Psoas muscle (tissue), 8 donors: ENCODE measurements around the gene RRP1B. TPM values are rescaled to one million over a fixed set of nuclear protein-coding genes. Genes with fewer than 3 reads are reported as not detected.

ENCODE experiments used
- ATAC-seq, 4 donors: fragments of 200-7000 bp; cut with Tn5 transposase; one replicate each; pipeline ENCODE4 v1.9.1; 2020; ENCODE audit warnings: moderate library complexity in 3 of 4, mild to moderate bottlenecking in 2 of 4
- DNase-seq, 2 donors: peaks; one replicate each; pipeline ENCODE4 v3.0.0-alpha.2; 2020
- H3K27ac ChIP-seq: fragments of 200-600 bp; one replicate; pipeline ENCODE4 v1.8.0; 2022
- H3K27me3 ChIP-seq, 3 donors: fragments of 200-600 bp in 1 of 3; one replicate each; pipeline versions ENCODE4 v1.6.1 to v1.8.0; 2013 to 2022; ENCODE audit warnings: low read length in 2 of 3, mild to moderate bottlenecking in 2 of 3, moderate library complexity in 1 of 3; ENCODE audit not compliant: insufficient read depth in 3 of 3
- H3K36me3 ChIP-seq, 2 donors: fragments of 200-600 bp in 1 of 2; one replicate each; pipeline versions ENCODE4 v1.6.1 to v1.8.0; 2013 to 2022; ENCODE audit warnings: low read depth in 1 of 2, mild to moderate bottlenecking in 1 of 2, moderate library complexity in 1 of 2; ENCODE audit not compliant: insufficient read depth in 1 of 2
- H3K4me1 ChIP-seq: fragments of 200-600 bp; one replicate; pipeline ENCODE4 v1.8.0; 2022
- H3K4me3 ChIP-seq: fragments of 200-600 bp; one replicate; pipeline ENCODE4 v1.8.0; 2022; ENCODE audit warnings: mild to moderate bottlenecking
- H3K9me3 ChIP-seq: fragments of 200-600 bp; one replicate; pipeline ENCODE4 v1.8.0; 2022
- CTCF ChIP-seq: fragments of 200-600 bp; IDR thresholded peaks from one replicate; pipeline ENCODE4 v1.8.0; 2022; ENCODE audit warnings: antibody characterized with exemption
- WGBS, 3 donors: extraction: QIAGEN DNeasy Blood & Tissue Kit; methylation state at CpG; one replicate each; pipeline versions ENCODE4 v1.1.6 to v1.1.7; 2013; 5-methylcytosine and 5-hydroxymethylcytosine counted together
- intact Hi-C, 2 donors: fragments of 100-400 bp; cut with DNase I; formaldehyde crosslinking; loops; one replicate each; pipeline versions ENCODE4 v1.11.0 to v1.14.2; 2022
- polyA plus RNA-seq, 3 donors: library from polyadenylated mRNA; stranded (reverse); fragments of 200-250 nt; gene quantifications; one replicate each; pipeline ENCODE4 v1.2.3, GENCODE V29; 2013
- total RNA-seq, 4 donors: library from RNA; stranded (reverse); fragmentation: NEBNext Ultra II Directional in 2 of 4; extraction: Animal tissue kit (Norgen Biotek cat#: 25700) in 2 of 4; gene quantifications; one replicate each; pipeline versions ENCODE4 v1.2.1 to v1.2.4, GENCODE V29; 2021 to 2023
- donor health status: healthy with polysubstance abuse.
- donor health status: DM: no; HTN: no; CAD: no; lungs with moderate emphysema.
- donor health status: Bipolar disorder and iron deficiency.
- donor health status: healthy.
- donor health status: DM: yes; HTN: yes; CAD: no.
- donor health status: DM: no; HTN: no; CAD: no.
- donor health status: DM: no; HTN: no; CAD: no.
- donor health status: DM: yes; HTN: yes; CAD: no.

Gene RRP1B
- total and polyA plus RNA-seq, 7 donors: 6.0 to 21.6 (median 20.2) TPM

- no peak for ATAC-seq
- intact Hi-C loops: no loop called here
- TF ChIP-seq CTCF: no peak
Measured at GRCh38 chr21:43741423-43742096, 82.2 kb downstream of the RRP1B start.

GRCh38 chr21:43743947-43744346 lies 84.6 kb downstream of the RRP1B start:
- Histone ChIP-seq H3K9me3 (no peaks in the 10 kb centered on the region), H3K27ac (no peak overlapping the region), H3K4me1 (no peaks in the 10 kb centered on the region), H3K36me3 (peaks cover 3 to 57% of the 10 kb centered on the region in 2 donors), H3K27me3 (no peaks in the 10 kb centered on the region), H3K4me3 (no peak overlapping the region)
- no peak for TF ChIP-seq CTCF
- WGBS, 3 donors: 95 to 97% (median 96%) methylated on average over 8 of the region's 8 CpGs
- ATAC-seq (peak in 1 of 4 donors; percentile 16), DNase-seq (no peak)
- intact Hi-C loops: no loop called here

More at GRCh38 chr21:43741423-43742096, 82.2 kb downstream of the RRP1B start:
- DNase-seq: no peak
- H3K9me3 ChIP-seq: no peaks in the 10 kb centered on the region
- H3K36me3 ChIP-seq: peaks cover 0 to 41% of the 10 kb centered on the region in 2 donors
- no peaks in the 10 kb centered on the region for H3K27me3 ChIP-seq
- H3K27ac ChIP-seq: no peak overlapping the region
- no peaks in the 10 kb centered on the region for H3K4me1 ChIP-seq
- H3K4me3 ChIP-seq: no peak overlapping the region
- 59 to 78% (median 74%) methylated on average over 16 to 27 of the region's 28 CpGs for WGBS, 3 donors

DNA sequence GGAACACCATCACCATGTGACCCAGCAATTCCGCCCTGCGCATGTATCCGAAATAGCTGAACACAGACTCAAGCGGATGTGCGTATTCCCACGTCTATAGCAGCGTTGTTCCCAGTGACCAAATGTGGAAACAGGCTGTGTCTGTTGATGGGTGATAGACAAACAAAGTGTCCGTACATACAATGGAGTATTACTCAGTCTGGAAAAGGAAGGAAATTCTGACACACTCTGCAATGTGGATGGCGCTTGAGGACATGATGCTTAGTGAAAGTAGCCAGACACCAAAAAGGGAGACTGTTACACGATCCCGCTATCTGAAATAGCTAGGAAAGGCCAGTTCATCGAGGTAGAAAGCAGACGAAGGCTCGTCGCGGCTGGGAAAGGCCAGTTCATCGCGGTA lies 85.4 kb downstream of the RRP1B start:
- ATAC-seq (no peak), DNase-seq (no peak)
- no peak for TF ChIP-seq CTCF
- intact Hi-C loops: no loop called here
- H3K27me3 ChIP-seq: no peaks in the 10 kb centered on the region
- no peak overlapping the region for H3K4me3 ChIP-seq
- H3K27ac ChIP-seq: no peak overlapping the region
- no peaks in the 10 kb centered on the region for H3K4me1 ChIP-seq
- WGBS, 3 donors: 97 to 98% (median 97%) methylated on average over 18 of the region's 18 CpGs
- peaks cover 3 to 65% of the 10 kb centered on the region in 2 donors for H3K36me3 ChIP-seq
- H3K9me3 ChIP-seq: no peaks in the 10 kb centered on the region

Other genes starting within 250 kb of the RRP1B start
- 10 to 100 TPM; 10.8 to 31.2 (median 21.9) TPM for gene SIK1, start 232.4 kb upstream of the RRP1B start, total RNA-seq
- 10 to 100 TPM in 1 of 3 donors, 1 to 10 TPM in 2; 1.7 to 85.1 (median 3.8) TPM for gene SIK1, start 232.4 kb upstream of the RRP1B start, polyA plus RNA-seq
- under 1 TPM in 3 of 4 donors, not detected in 1; 0.16 to 0.23 (median 0.19) TPM for gene HSF2BP, start 72 bp upstream of the RRP1B start, total RNA-seq
- gene HSF2BP, start 72 bp upstream of the RRP1B start, polyA plus RNA-seq: 1 to 10 TPM in 1 of 3 donors, under 1 TPM in 2; 0.32 to 1.7 (median 0.35) TPM
- gene PDXK, start 59.6 kb downstream of the RRP1B start, total RNA-seq: 10 to 100 TPM; 28.8 to 43.2 (median 38.5) TPM
- 10 to 100 TPM; 17.2 to 96.5 (median 20.2) TPM for gene PDXK, start 59.6 kb downstream of the RRP1B start, polyA plus RNA-seq
- gene CSTB, start 116.7 kb downstream of the RRP1B start, total RNA-seq: 10 to 100 TPM; 16.0 to 24.8 (median 20.7) TPM
- gene CSTB, start 116.7 kb downstream of the RRP1B start, polyA plus RNA-seq: 10 to 100 TPM; 16.7 to 35.2 (median 25.2) TPM
- gene RRP1, start 130.0 kb downstream of the RRP1B start, total RNA-seq: 10 to 100 TPM in 3 of 4 donors, 1 to 10 TPM in 1; 9.5 to 29.7 (median 19.2) TPM
- gene RRP1, start 130.0 kb downstream of the RRP1B start, polyA plus RNA-seq: 10 to 100 TPM; 14.7 to 22.0 (median 16.3) TPM
- 100 to 1,000 TPM in 1 of 4 donors, 10 to 100 TPM in 3; 47.9 to 117 (median 64.4) TPM for gene AGPAT3, start 205.7 kb downstream of the RRP1B start, total RNA-seq
- gene AGPAT3, start 205.7 kb downstream of the RRP1B start, polyA plus RNA-seq: 10 to 100 TPM; 28.4 to 70.0 (median 35.7) TPM